Ovary (tissue), 9 donors: ENCODE measurements around the gene MED14. TPM values are rescaled to one million over a fixed set of nuclear protein-coding genes. Genes with fewer than 3 reads are reported as not detected.

ENCODE experiments used
- DNase-seq, 5 donors: peaks; one replicate each; pipeline ENCODE4 v3.0.0-alpha.2; 2019 to 2020
- H3K27ac ChIP-seq, 2 donors: fragments of 200-600 bp; one replicate each; pipeline versions ENCODE4 v1.5.1 to v1.8.0; 2019 to 2022
- H3K27me3 ChIP-seq: fragments of 200-600 bp; one replicate; pipeline ENCODE4 v1.8.0; 2022
- H3K36me3 ChIP-seq: fragments of 200-600 bp; sonication (generic); one replicate; pipeline ENCODE4 v1.5.1; 2019
- H3K4me1 ChIP-seq: one replicate; pipeline ENCODE4 v1.8.1; 2013; ENCODE audit warnings: mild to moderate bottlenecking, moderate library complexity; ENCODE audit not compliant: insufficient read depth
- H3K4me3 ChIP-seq: fragments of 200-600 bp; sonication (generic); one replicate; pipeline ENCODE4 v1.5.1; 2017
- H3K9me3 ChIP-seq, 2 donors: fragments of 200-600 bp in 1 of 2; sonication (generic) in 1 of 2; one replicate each; pipeline versions ENCODE4 v1.5.1 to v1.8.1; 2013 to 2019; ENCODE audit warnings: mild to moderate bottlenecking in 1 of 2, moderate library complexity in 1 of 2
- CTCF ChIP-seq, 3 donors: fragments of 450-650 bp in 2 of 3; fragments of 200-600 bp in 1 of 3; IDR thresholded peaks; one replicate each; pipeline versions ENCODE4 v1.5.1 to v1.8.0; 2016 to 2022; ENCODE audit warnings: antibody characterized with exemption in 3 of 3, mild to moderate bottlenecking in 1 of 3
- EP300 ChIP-seq: sonication (generic); formaldehyde crosslinking; IDR thresholded peaks from one replicate; pipeline ENCODE4 v1.6.1; 2017; ENCODE audit warnings: antibody characterized with exemption
- POLR2A ChIP-seq: fragments of 450-650 bp; IDR thresholded peaks from one replicate; pipeline ENCODE4 v1.6.1; 2017; ENCODE audit warnings: antibody characterized with exemption, mild to moderate bottlenecking, moderate library complexity
- WGBS, 3 donors: extraction: QIAGEN DNeasy Blood & Tissue Kit in 1 of 3; methylation state at CpG; one replicate each; pipeline versions ENCODE4 v1.1.5 to v1.1.7; 2013 to 2017; 5-methylcytosine and 5-hydroxymethylcytosine counted together
- intact Hi-C, 4 donors: fragments of 100-400 bp; cut with DNase I; formaldehyde crosslinking; loops; one replicate each; pipeline versions ENCODE4 v1.11.0 to v1.15.1; 2022 to 2023
- polyA plus RNA-seq, 2 donors: library from polyadenylated mRNA; stranded (reverse); fragments of 200-250 nt in 1 of 2; fragments of 350-450 nt in 1 of 2; fragmentation: Illumina TruSeq in 1 of 2; extraction: RNeasy Lipid Tissue Mini Kit (QIAGEN cat#74804) in 1 of 2; gene quantifications; one replicate each; pipeline ENCODE4 v1.2.3, GENCODE V29; 2013 to 2014
- total RNA-seq, 7 donors: library from RNA; depleted of rRNA in 2 of 7; stranded (reverse); fragments of >200 nt in 2 of 7; fragmentation: NEBNext Ultra II Directional in 3 of 7; extraction: Animal tissue kit (Norgen Biotek cat#: 25700) in 3 of 7; gene quantifications; one replicate each; pipeline versions ENCODE4 v1.1.0 to v1.2.4, GENCODE V29; 2016 to 2023
- donor health status: DM: no; HTN: no; CAD: no; lungs with moderate emphysema.
- donor health status: DM: no; HTN: no; CAD: no.
- donor health status: Bipolar disorder and iron deficiency.
- donor health status: DM: yes; HTN: yes; CAD: no.
- donor health status: DM: no; HTN: no; CAD: no.
- donor health status: DM: yes; HTN: yes; CAD: no.

Gene MED14
- total and polyA plus RNA-seq, 9 donors = 12.1 to 41.5 (median 33.1) TPM

GRCh38 chrX:40607381-40607780 is 128.0 kb downstream of the MED14 start:
- no peak overlapping the region for H3K27ac ChIP-seq
- no peaks in the 10 kb centered on the region for H3K27me3 ChIP-seq
- DNase-seq = no peak
- 79% methylated on average over 3 of the region's 3 CpGs for WGBS, 3 donors
- H3K36me3 ChIP-seq = no peaks in the 10 kb centered on the region
- intact Hi-C loops = no loop called here
- no peak overlapping the region for H3K4me3 ChIP-seq
- TF ChIP-seq POLR2A = no peak
- TF ChIP-seq CTCF (IDR thresholded peaks at IDR 0.05) = no peak
- TF ChIP-seq EP300 = no peak
- H3K9me3 ChIP-seq = no peaks in the 10 kb centered on the region
- no peaks in the 10 kb centered on the region for H3K4me1 ChIP-seq

GRCh38 chrX:40603446-40603845 is 131.9 kb downstream of the MED14 start:
- H3K4me1 ChIP-seq = no peaks in the 10 kb centered on the region
- intact Hi-C loops = no loop called here
- no peaks in the 10 kb centered on the region for H3K27me3 ChIP-seq
- no peak for DNase-seq
- no peaks in the 10 kb centered on the region for H3K36me3 ChIP-seq
- no peak overlapping the region for H3K27ac ChIP-seq
- TF ChIP-seq POLR2A (no peak), CTCF (IDR thresholded peaks at IDR 0.05) (no peak)
- H3K9me3 ChIP-seq = no peaks in the 10 kb centered on the region
- no peak overlapping the region for H3K4me3 ChIP-seq
- WGBS, 3 donors = 84 to 89% (median 87%) methylated on average over 6 of the region's 6 CpGs

Other genes starting within 250 kb of the MED14 start
- gene ATP6AP2, start 154.6 kb downstream of the MED14 start, total RNA-seq = 10 to 100 TPM; 63.2 to 92.8 (median 85.2) TPM
- gene ATP6AP2, start 154.6 kb downstream of the MED14 start, polyA plus RNA-seq = 100 to 1,000 TPM in 1 of 2 donors, 10 to 100 TPM in 1; 82.0 to 184 TPM
- gene MPC1L, start 112.1 kb downstream of the MED14 start, total RNA-seq = not detected
- not detected for gene MPC1L, start 112.1 kb downstream of the MED14 start, polyA plus RNA-seq
- 10 to 100 TPM; 12.3 to 14.7 (median 13.2) TPM for gene CXorf38, start 88.0 kb downstream of the MED14 start, total RNA-seq
- 10 to 100 TPM in 1 of 2 donors, 1 to 10 TPM in 1; 8.2 to 14.0 TPM for gene CXorf38, start 88.0 kb downstream of the MED14 start, polyA plus RNA-seq